GM10248 (cell line): ENCODE results near the gene SNCA.

Source experiments
- CTCF ChIA-PET: fragments of 300-600 bp; sonication (Branson Sonifier 250); formaldehyde crosslinking; extraction: SDS; loops from one replicate; lab custom pipeline; 2021; ENCODE audit warnings: antibody characterized with exemption; lab: Yijun Ruan, JAX
- POLR2A ChIA-PET: fragments of 350-650 bp; sonication (Branson Sonifier 250); formaldehyde crosslinking; extraction: SDS; loops from one replicate; lab custom pipeline; 2020; ENCODE audit warnings: antibody characterized with exemption; lab: Yijun Ruan, JAX
- DNase-seq: peaks from one replicate; pipeline ENCODE4 v3.0.0; 2012; ENCODE audit errors: extremely low spot score
- CTCF ChIP-seq: IDR thresholded peaks from 2 replicates; pipeline ENCODE4 v1.5.1; 2012; ENCODE audit warnings: mild to moderate bottlenecking, low read depth; ENCODE audit errors: extremely low read depth, missing control alignments, control extremely low read depth

Gene SNCA

DNA sequence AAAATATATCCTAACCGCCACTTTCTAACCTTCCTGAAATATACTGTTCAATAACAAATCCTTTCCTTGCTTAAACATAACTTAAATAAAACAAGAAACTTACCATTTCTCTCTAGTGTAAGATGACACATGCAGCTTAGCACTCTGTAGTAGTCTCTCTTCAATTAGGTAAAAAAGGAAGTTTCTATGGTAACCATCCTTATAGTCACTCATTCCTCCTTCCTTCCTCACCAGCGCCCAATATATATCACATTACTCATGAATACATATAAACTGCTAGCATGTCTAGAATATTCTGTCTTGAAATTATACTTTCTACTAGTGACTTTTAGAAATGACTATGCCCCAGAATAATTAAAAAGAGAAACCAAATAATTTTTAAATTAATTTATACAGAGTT is 112.2 kb downstream of the SNCA start:
- ChIA-PET CTCF (no interaction called here), POLR2A (no interaction called here)
- TF ChIP-seq CTCF = no peak
- no peak for DNase-seq

GRCh38 chr4:89723096-89723495 is 113.9 kb downstream of the SNCA start:
- TF ChIP-seq CTCF = no peak
- ChIA-PET CTCF (interaction anchor here (1.0 kb wide), 1 partner anchor 10 kb away, joined by 3 read pairs; no protein-coding TSS in a partner anchor), POLR2A (no interaction called here)
- DNase-seq = no peak

DNA sequence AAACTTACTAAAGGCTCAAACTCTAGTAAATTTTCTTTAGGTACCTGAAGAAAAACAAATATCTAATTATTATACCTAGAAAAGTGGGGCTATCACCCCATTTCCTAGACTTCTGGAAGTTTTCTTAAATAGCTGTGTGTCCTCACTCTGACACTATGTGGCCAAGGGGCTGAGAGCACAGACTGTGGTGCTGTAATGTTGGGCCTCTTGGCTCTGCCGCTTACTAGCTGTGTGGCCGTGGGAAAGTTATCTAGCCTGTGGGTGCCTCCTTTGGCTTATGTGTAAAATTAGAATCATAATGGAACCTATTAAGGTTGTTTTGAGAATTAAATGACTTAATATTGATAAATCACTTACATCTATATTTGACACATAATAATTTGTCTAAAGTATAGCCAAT is 114.4 kb downstream of the SNCA start:
- ChIA-PET POLR2A (no interaction called here), CTCF (interaction anchor here (1.0 kb wide), 1 partner anchor 10 kb away, joined by 3 read pairs; no protein-coding TSS in a partner anchor)
- TF ChIP-seq CTCF = no peak
- no peak for DNase-seq

DNA sequence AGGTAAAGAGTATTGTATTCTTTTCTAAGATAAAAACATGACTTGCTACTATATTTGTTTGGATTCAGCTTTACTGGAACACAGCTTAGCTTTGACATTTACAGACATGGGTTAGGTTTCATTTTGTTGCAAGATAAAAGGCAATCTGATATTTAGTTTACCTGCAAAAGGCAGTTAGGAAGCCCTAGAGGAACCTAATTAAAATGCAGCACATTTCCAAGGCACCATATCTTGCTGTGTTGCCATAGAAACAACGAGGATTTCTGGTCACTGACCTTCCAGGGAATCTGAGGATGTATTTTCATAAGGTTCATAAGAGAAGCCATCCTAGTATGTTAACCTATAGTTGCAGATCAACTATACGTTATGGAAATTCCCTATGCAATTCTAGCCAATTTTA is 116.0 kb downstream of the SNCA start:
- POLR2A ChIA-PET = no interaction called here
- CTCF ChIA-PET = no interaction called here
- TF ChIP-seq CTCF = no peak
- no peak for DNase-seq

- CTCF ChIA-PET = interaction anchor here (0.9 kb wide), 1 partner anchor 35 kb away, joined by 3 read pairs; no protein-coding TSS in a partner anchor
- POLR2A ChIA-PET = no interaction called here
- DNase-seq = no peak
- no peak for TF ChIP-seq CTCF
Observed at GRCh38 chr4:89719536-89720090, 117.3 kb downstream of the SNCA start.

- ChIA-PET POLR2A (no interaction called here), CTCF (interaction anchor here (1.1 to 1.5 kb wide), 2 partner anchors 10 to 13 kb away, joined by 3 read pairs; no protein-coding TSS in a partner anchor)
- no peak for TF ChIP-seq CTCF
- no peak for DNase-seq
Observed at GRCh38 chr4:89716893-89717292, 120.1 kb downstream of the SNCA start.
